Stimulated activated CD4-positive, alpha-beta T cell treated with anti-CD3 and anti-CD28 coated beads, TNF-alpha, amount 100 ng/mL, for 4 hours (primary cell): ENCODE measurements around the gene KDM1B.
"Not testable (repeated sequence)": the region's sequence is repeated elsewhere in the genome, so short reads cannot be mapped to it uniquely, and the experiment has no call there.

Experiments
- DNase-seq, 3 experiments: peaks; one replicate each; pipeline ENCODE4 v3.0.0-alpha.2; 2020; ENCODE audit warnings: low read depth in 3 of 3

Gene KDM1B

GRCh38 chr6:18155150-18155863, at the start of gene KDM1B:
Gene KDM1B, plus strand, starts transcription at chr6:18155422. Its CDS starts 4,474 bp downstream, at chr6:18159896.
- peak; percentile 95 to 99 (median 97) for DNase-seq

- no peak for DNase-seq
Measured at GRCh38 chr6:18107061-18107460, 48.2 kb upstream of the KDM1B start.

- DNase-seq: no peak
Measured at GRCh38 chr6:18110162-18110561, 45.1 kb upstream of the KDM1B start.

- no peak for DNase-seq
Measured at GRCh38 chr6:18115356-18115755, 39.9 kb upstream of the KDM1B start.

- no peak for DNase-seq
Measured at GRCh38 chr6:18117136-18117535, 38.1 kb upstream of the KDM1B start.

- DNase-seq: no peak
Measured at GRCh38 chr6:18118330-18118729, 36.9 kb upstream of the KDM1B start.

- no peak for DNase-seq
Measured at GRCh38 chr6:18119236-18119635, 36.0 kb upstream of the KDM1B start.

- no peak for DNase-seq
Measured at GRCh38 chr6:18121580-18122127, 33.6 kb upstream of the KDM1B start.

- DNase-seq: peak; percentile 35 to 52 (median 50)
Measured at GRCh38 chr6:18122128-18123093, 32.8 kb upstream of the KDM1B start, which contains the start of gene NHLRC1. Gene NHLRC1, minus strand, starts transcription at chr6:18122677. Its CDS starts 71 bp downstream, at chr6:18122606.

- DNase-seq: no peak
Measured at GRCh38 chr6:18126121-18126520, 29.1 kb upstream of the KDM1B start.

- no peak for DNase-seq
Measured at GRCh38 chr6:18132346-18132745, 22.9 kb upstream of the KDM1B start.

- DNase-seq: no peak
Measured at GRCh38 chr6:18135171-18135570, 20.1 kb upstream of the KDM1B start.

- no peak for DNase-seq
Measured at GRCh38 chr6:18136260-18136659, 19.0 kb upstream of the KDM1B start.

GRCh38 chr6:18138906-18139305, 16.3 kb upstream of the KDM1B start:
- DNase-seq: no peak

GRCh38 chr6:18139935-18140621, 15.1 kb upstream of the KDM1B start:
- no peak for DNase-seq

GRCh38 chr6:18141805-18142590, 13.2 kb upstream of the KDM1B start:
- no peak for DNase-seq

- DNase-seq: no peak
Measured at GRCh38 chr6:18142591-18142861, 12.7 kb upstream of the KDM1B start.

GRCh38 chr6:18147160-18147559, 8.1 kb upstream of the KDM1B start:
- no peak for DNase-seq

- DNase-seq: no peak
Measured at GRCh38 chr6:18147616-18148015, 7.6 kb upstream of the KDM1B start.

GRCh38 chr6:18148304-18149025, 6.8 kb upstream of the KDM1B start:
- DNase-seq: no peak

GRCh38 chr6:18151391-18151790, 3.8 kb upstream of the KDM1B start:
- not testable (repeated sequence) for DNase-seq
